SK-N-SH (cell line): ENCODE measurements around the gene PLEKHG2. TPM values are rescaled to one million over a fixed set of nuclear protein-coding genes. Genes with fewer than 3 reads are reported as not detected.

ENCODE experiments used
- CTCF ChIA-PET: fragments of 300-600, 350-600 bp; formaldehyde crosslinking; extraction: SDS; loops from one replicate; lab custom pipeline; 2021; lab: Yijun Ruan, JAX
- POLR2A ChIA-PET: fragments of 350-600 bp; sonication (Branson Sonifier 250); formaldehyde crosslinking; extraction: SDS; loops from one replicate; lab custom pipeline; 2020; ENCODE audit warnings: antibody characterized with exemption, inconsistent platforms; lab: Yijun Ruan, JAX
- DNase-seq: peaks from one replicate; pipeline ENCODE4 v3.0.0; 2012
- H2AFZ ChIP-seq: fragments of 200-600 bp; sonication (generic); 2 replicates; pipeline ENCODE4 v1.8.1; 2016; ENCODE audit warnings: antibody characterized with exemption, mild to moderate bottlenecking, low read depth
- H3F3A ChIP-seq: fragments of 200-600 bp; sonication (generic); replicated peaks from 2 replicates; pipeline ENCODE3; 2016; ENCODE audit warnings: antibody characterized with exemption, mild to moderate bottlenecking; ENCODE audit not compliant: insufficient read depth
- H3K27ac ChIP-seq, 2 experiments: fragments of 200-500 bp in 1 of 2; fragments of 200-600 bp in 1 of 2; sonication (Bioruptor generic) in 1 of 2; sonication (generic), shearing (Covaris generic) in 1 of 2; 2 replicates each; pipeline versions ENCODE4 v1.5.1 to v1.6.1; 2014 to 2016; ENCODE audit warnings: low read depth in 2 of 2, inconsistent platforms in 1 of 2, low read length in 1 of 2, mild to moderate bottlenecking in 1 of 2, mixed read lengths in 1 of 2
- H3K27me3 ChIP-seq: fragments of 200-600 bp; sonication (generic), shearing (Covaris generic); 2 replicates; pipeline ENCODE4 v1.6.1; 2016; ENCODE audit warnings: mixed run types; ENCODE audit not compliant: insufficient read depth
- H3K36me3 ChIP-seq, 2 experiments: fragments of 200-500 bp in 1 of 2; fragments of 200-600 bp in 1 of 2; sonication (Bioruptor generic) in 1 of 2; sonication (generic) in 1 of 2; replicated peaks in 1 of 2; 2 replicates each; pipeline versions ENCODE3 to v1.5.1; 2014 to 2016; ENCODE audit warnings: low read length in 1 of 2, mild to moderate bottlenecking in 1 of 2; ENCODE audit not compliant: insufficient read depth in 2 of 2, control insufficient read depth in 1 of 2
- H3K4me1 ChIP-seq, 2 experiments: fragments of 200-500 bp in 1 of 2; fragments of 200-600 bp in 1 of 2; sonication (Bioruptor generic) in 1 of 2; sonication (generic), shearing (Covaris generic) in 1 of 2; 2 replicates each; pipeline versions ENCODE4 v1.5.1 to v1.6.1; 2014 to 2016; ENCODE audit warnings: low read depth in 1 of 2, low read length in 1 of 2, mixed run types in 1 of 2; ENCODE audit not compliant: insufficient read depth in 2 of 2, control insufficient read depth in 1 of 2
- H3K4me2 ChIP-seq: fragments of 200-600 bp; sonication (generic), shearing (Covaris generic); 2 replicates; pipeline ENCODE4 v1.6.1; 2017; ENCODE audit warnings: mixed run types
- H3K4me3 ChIP-seq, 2 experiments: fragments of 200-500 bp in 1 of 2; fragments of 200-600 bp in 1 of 2; sonication (Bioruptor generic) in 1 of 2; sonication (generic), shearing (Covaris generic) in 1 of 2; 2 replicates each; pipeline versions ENCODE4 v1.5.1 to v1.8.1; 2014 to 2016; ENCODE audit warnings: low read depth in 2 of 2, inconsistent platforms in 1 of 2, low read length in 1 of 2, mild to moderate bottlenecking in 1 of 2, mixed read lengths in 1 of 2, moderate library complexity in 1 of 2
- H3K79me2 ChIP-seq: fragments of 200-600 bp; sonication (generic); 2 replicates; pipeline ENCODE4 v1.8.1; 2017; ENCODE audit warnings: mild to moderate bottlenecking; ENCODE audit not compliant: insufficient read depth
- H3K9ac ChIP-seq: fragments of 200-600 bp; sonication (generic); 2 replicates; pipeline ENCODE4 v1.6.1; 2017; ENCODE audit warnings: mixed run types
- H3K9me2 ChIP-seq: fragments of 200-600 bp; sonication (generic); 2 replicates; pipeline ENCODE4 v1.6.1; 2017; ENCODE audit warnings: mixed run types
- H3K9me3 ChIP-seq: fragments of 200-600 bp; sonication (generic); 2 replicates; pipeline ENCODE4 v1.6.1; 2017; ENCODE audit warnings: mixed run types, mild to moderate bottlenecking, moderate library complexity
- H4K20me1 ChIP-seq: fragments of 200-600 bp; sonication (generic); 2 replicates; pipeline ENCODE4 v1.6.1; 2017; ENCODE audit warnings: mild to moderate bottlenecking, mixed run types; ENCODE audit not compliant: insufficient read depth
- CTCF ChIP-seq: fragments of 200-600 bp; sonication (generic); IDR thresholded peaks from 2 replicates; pipeline ENCODE4 v1.6.1; 2017; ENCODE audit warnings: antibody characterized with exemption, mild to moderate bottlenecking, moderate library complexity
- ELF1 ChIP-seq: IDR thresholded peaks from 2 replicates; pipeline ENCODE4 v1.4.0; 2012
- EZH2phosphoT487 ChIP-seq: fragments of 200-600 bp; sonication (generic); IDR thresholded peaks from 2 replicates; pipeline ENCODE4 v1.6.1; 2017; ENCODE audit warnings: low read depth, mixed run types, mild to moderate bottlenecking, antibody characterized with exemption, moderate library complexity, borderline replicate concordance
- MEF2A ChIP-seq: IDR thresholded peaks from 2 replicates; pipeline ENCODE4 v1.4.0; 2012; ENCODE audit warnings: low read depth, borderline replicate concordance
- MXI1 ChIP-seq: IDR thresholded peaks from 2 replicates; pipeline ENCODE4 v1.6.1; 2012; ENCODE audit warnings: mild to moderate bottlenecking, low read depth, low read length, improper control_type of control experiment
- PBX3 ChIP-seq: IDR thresholded peaks from 2 replicates; pipeline ENCODE4; 2012
- POLR2AphosphoS5 ChIP-seq: IDR thresholded peaks from 2 replicates; pipeline ENCODE4 v1.6.1; 2012; ENCODE audit warnings: low read depth, low read length
- RCOR1 ChIP-seq: fragments of 150-350 bp; IDR thresholded peaks from 2 replicates; pipeline ENCODE4 v1.6.1; 2017; ENCODE audit warnings: antibody characterized with exemption, low read length
- REST ChIP-seq: IDR thresholded peaks from 2 replicates; pipeline ENCODE4 v1.6.1; 2012; ENCODE audit warnings: mild to moderate bottlenecking, low read depth, low read length, moderate library complexity
- RFX5 ChIP-seq: IDR thresholded peaks from 2 replicates; pipeline ENCODE4 v1.6.1; 2012; ENCODE audit warnings: mild to moderate bottlenecking, improper control_type of control experiment, low read length
- RXRA ChIP-seq: IDR thresholded peaks from 2 replicates; pipeline ENCODE4 v1.4.0; 2012; ENCODE audit warnings: low read depth, mild to moderate bottlenecking, borderline replicate concordance
- SIN3A ChIP-seq: IDR thresholded peaks from 2 replicates; pipeline ENCODE4 v1.6.1; 2012; ENCODE audit warnings: low read depth, mild to moderate bottlenecking, low read length, moderate library complexity, borderline replicate concordance
- TEAD4 ChIP-seq: IDR thresholded peaks from 2 replicates; pipeline ENCODE4 v1.4.0; 2012; ENCODE audit warnings: mild to moderate bottlenecking, borderline replicate concordance; ENCODE audit not compliant: insufficient read depth
- USF1 ChIP-seq: IDR thresholded peaks from 2 replicates; pipeline ENCODE4 v1.4.0; 2012; ENCODE audit warnings: low read depth, borderline replicate concordance
- USF2 ChIP-seq: fragments of 150-350 bp; IDR thresholded peaks from 2 replicates; pipeline ENCODE4 v1.6.1; 2017; ENCODE audit warnings: antibody characterized with exemption, low read length, low read depth, borderline replicate concordance
- WGBS: methylation state at CpG from one replicate; pipeline ENCODE4 v1.1.6; 2017; ENCODE audit warnings: low lambda C conversion rate; 5-methylcytosine and 5-hydroxymethylcytosine counted together
- polyA plus RNA-seq, 3 experiments: library from polyadenylated mRNA; depleted of rRNA; stranded (reverse); fragments of >200 nt; gene quantifications; 2 replicates each; pipeline ENCODE4 v1.2.3, GENCODE V29; 2012

Gene PLEKHG2
- polyA plus RNA-seq, 1 of the 3 experiments (the other 2 are of a cell fraction) = 13.6 TPM

GRCh38 chr19:39400061-39400460, 12.4 kb upstream of the PLEKHG2 start:
- H3K9me3 ChIP-seq = no peaks in the 10 kb centered on the region
- ChIA-PET CTCF (interaction anchor here (6.5 kb wide), 1 partner anchor 12 kb away, joined by 106 read pairs; the partner anchor contains the start of gene PLEKHG2), POLR2A (interaction anchor here (0.7 to 1.6 kb wide), 3 partner anchors 8 to 35 kb away, joined by 3 read pairs; partner anchors contain the start of gene PAF1)
- no peak for DNase-seq
- H4K20me1 ChIP-seq = no peaks in the 10 kb centered on the region
- H2AFZ ChIP-seq = no peak overlapping the region
- H3K4me3 ChIP-seq = no peak overlapping the region
- peaks cover 19 to 36% of the 10 kb centered on the region in 2 experiments; a peak in 3 of 4 replicates for H3K4me1 ChIP-seq
- peaks cover 8% of the 10 kb centered on the region; the same call in 1 of the 2 replicates for H3K79me2 ChIP-seq
- WGBS = 98% methylated on average over 4 of the region's 4 CpGs
- no peak overlapping the region for H3K4me2 ChIP-seq
- no peaks in the 10 kb centered on the region for H3K27me3 ChIP-seq
- no peak overlapping the region for H3K9ac ChIP-seq
- no peak overlapping the region for H3K27ac ChIP-seq
- H3F3A ChIP-seq = peaks cover 44% of the 10 kb centered on the region
- H3K9me2 ChIP-seq = no peaks in the 10 kb centered on the region
- no peaks in the 10 kb centered on the region for H3K36me3 ChIP-seq
- TF ChIP-seq USF2 (no peak), USF1 (no peak), RXRA (no peak), MEF2A (no peak), RCOR1 (no peak), REST (no peak), POLR2AphosphoS5 (no peak), MXI1 (no peak), RFX5 (no peak), SIN3A (no peak), ELF1 (no peak), EZH2phosphoT487 (no peak), PBX3 (no peak), TEAD4 (no peak), CTCF (no peak)
- TF ChIP-seq, all 33 proteins: peak for 0
